ENCODE results near the gene PSPC1.

DNA sequence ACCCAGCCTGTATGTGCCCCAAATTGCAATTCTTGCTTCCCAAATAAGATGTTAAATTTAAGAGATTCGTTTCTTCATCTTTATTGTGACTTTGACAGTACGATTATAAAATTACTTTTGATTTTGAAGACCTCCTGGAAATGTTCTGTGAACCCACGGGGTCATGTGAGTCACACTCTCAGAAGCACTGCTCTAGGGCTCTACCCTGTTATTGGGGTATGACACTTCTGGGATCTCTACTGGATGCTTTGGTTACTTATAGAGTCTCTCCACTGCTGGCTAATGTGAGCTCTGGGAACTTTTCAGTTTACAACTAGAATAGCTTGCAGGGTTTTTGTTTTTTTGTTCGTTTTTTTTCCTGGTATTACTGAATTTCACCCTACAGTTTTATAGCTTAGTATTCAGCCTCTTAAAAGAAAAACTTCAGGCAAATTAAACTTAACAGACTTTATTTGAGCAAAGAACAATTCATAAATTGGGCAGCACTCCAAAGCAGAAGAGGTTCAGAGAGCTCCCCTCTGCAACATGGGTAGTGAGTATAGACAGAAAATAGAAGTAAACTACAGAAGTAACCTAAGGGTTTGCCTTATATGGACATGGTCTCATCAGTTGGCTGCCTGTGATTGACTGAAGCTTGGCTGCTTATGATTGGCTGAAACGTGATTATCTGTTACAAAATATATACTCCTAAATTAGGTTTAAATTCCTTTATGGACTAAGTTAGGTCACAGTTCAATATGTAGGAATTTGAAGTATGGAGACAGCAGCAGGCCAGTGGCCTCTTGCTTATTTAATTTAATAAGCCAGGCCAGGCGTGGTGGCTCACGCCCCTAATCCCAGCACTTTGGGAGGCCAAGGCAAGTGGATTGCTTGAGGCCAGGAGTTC, 28.5 kb upstream of the PSPC1 start:
- TF ChIP-seq, protein P1, sequence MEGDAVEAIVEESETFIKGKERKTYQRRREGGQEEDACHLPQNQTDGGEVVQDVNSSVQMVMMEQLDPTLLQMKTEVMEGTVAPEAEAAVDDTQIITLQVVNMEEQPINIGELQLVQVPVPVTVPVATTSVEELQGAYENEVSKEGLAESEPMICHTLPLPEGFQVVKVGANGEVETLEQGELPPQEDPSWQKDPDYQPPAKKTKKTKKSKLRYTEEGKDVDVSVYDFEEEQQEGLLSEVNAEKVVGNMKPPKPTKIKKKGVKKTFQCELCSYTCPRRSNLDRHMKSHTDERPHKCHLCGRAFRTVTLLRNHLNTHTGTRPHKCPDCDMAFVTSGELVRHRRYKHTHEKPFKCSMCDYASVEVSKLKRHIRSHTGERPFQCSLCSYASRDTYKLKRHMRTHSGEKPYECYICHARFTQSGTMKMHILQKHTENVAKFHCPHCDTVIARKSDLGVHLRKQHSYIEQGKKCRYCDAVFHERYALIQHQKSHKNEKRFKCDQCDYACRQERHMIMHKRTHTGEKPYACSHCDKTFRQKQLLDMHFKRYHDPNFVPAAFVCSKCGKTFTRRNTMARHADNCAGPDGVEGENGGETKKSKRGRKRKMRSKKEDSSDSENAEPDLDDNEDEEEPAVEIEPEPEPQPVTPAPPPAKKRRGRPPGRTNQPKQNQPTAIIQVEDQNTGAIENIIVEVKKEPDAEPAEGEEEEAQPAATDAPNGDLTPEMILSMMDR (IDR thresholded peaks at IDR 0.05; ENCODE audit: insufficient read depth, low read depth, low read length) = no peak
- no peak for TF ChIP-seq EZH2 (IDR thresholded peaks at IDR 0.05; ENCODE audit: insufficient read depth, low read length)
